AG09319 (cell line): Measurements from ENCODE around the gene OPRM1.

Experiments used
- DNase-seq: peaks from one replicate; pipeline ENCODE4 v3.0.0-alpha.2; 2010; ENCODE audit warnings: low read depth; ENCODE audit errors: extremely low read depth
- CTCF ChIP-seq: IDR thresholded peaks from 2 replicates; pipeline ENCODE4 v1.5.1; 2011; ENCODE audit warnings: low read depth, mild to moderate bottlenecking, inconsistent platforms, low read length, moderate library complexity

OPRM1 gene

GRCh38 chr6:154284313-154284853 is 245.3 kb downstream of the OPRM1 start:
- TF ChIP-seq CTCF = no peak

DNA sequence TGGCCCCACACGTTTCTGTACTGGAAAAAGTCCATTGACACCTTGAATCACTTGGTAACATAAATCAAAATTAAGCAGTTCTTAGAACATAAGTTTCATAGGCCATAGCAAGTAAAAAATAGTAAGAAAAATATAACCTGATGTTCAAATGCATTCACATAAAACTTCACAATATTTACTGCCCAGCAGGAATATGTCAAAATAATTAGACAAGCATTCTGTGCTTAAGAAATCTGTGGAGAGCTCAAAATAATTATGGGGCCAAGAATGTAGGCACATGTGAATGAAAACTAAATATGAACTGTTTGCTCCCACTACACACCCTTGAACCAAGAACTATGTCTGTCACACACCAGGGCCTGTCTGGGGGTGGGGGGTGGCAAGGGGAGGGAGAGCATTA is 246.8 kb downstream of the OPRM1 start:
- no peak for DNase-seq
- no peak for TF ChIP-seq CTCF

More at GRCh38 chr6:154284313-154284853, 245.3 kb downstream of the OPRM1 start:
- DNase-seq = no peak

DNA sequence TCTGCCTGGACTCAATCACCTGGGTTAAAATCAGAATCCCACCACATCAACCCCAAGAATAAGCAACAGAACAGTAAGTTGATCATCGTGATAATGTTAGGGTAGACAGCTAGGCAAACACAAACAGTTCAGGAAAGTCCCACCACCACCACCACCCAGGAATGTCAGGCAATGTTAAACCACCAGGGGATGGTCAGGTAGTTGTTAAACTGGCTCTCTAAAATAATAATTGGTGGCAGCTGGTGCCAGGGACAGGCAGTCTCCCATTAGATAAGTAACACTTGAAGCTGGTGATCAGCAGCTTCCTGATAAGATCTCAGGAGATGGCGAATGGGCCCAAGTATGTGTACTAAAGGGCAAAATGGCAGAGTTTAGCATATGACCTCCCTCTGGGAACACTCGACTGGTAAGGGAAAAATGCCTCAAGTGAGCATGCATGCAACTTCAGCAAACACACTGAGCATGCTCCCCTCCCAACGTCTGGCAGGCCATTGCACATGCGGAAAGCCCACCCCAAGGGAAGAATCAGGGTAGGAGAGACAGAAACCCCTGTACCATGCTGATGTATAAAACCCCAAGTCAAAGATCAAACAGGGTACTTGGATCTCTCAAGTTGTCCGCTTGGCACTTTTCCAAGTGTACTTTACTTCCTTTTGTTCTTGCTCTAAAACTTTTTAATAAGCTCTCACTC is 250.9 kb downstream of the OPRM1 start:
- no peak for TF ChIP-seq CTCF
- DNase-seq = no peak

GRCh38 chr6:154292066-154292465 is 253.0 kb downstream of the OPRM1 start:
- no peak for DNase-seq
- no peak for TF ChIP-seq CTCF

DNA sequence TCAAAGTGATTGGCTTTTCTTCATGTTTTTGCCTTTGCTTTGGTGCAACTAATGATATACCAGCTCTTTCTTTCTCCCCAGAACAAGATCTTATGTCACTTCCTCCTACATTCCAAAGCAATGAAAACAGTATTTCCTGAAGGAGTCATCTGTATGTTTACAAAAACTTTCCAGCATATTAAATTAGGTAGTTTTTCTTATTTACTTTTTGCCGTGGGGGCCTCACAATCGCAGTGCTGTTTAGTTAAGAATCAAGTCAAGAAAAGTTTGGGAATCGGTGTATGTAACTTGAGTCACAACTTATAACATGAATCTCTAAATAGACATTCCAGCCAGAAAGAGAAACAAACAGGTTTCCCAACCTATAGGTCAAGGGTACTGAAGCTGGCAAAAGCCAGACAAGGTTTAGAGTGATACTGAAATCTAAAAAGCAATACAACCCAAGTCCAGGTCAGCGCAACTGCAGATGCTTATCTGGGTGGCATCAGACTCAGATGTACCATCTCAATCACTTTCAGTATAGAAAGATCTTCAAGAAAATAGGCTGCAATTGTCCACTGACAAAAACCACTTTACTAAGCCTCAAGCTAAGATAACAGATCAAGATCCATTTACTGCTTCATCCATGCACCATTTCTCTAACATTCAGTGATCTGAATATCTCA is 253.9 kb downstream of the OPRM1 start:
- TF ChIP-seq CTCF = no peak
- peak; percentile 45 for DNase-seq

- no peak for DNase-seq
- TF ChIP-seq CTCF = no peak
These were observed 256.7 kb downstream of the OPRM1 start for GRCh38 chr6:154295733-154296132.
